Gastroesophageal sphincter (tissue), 4 donors: ENCODE measurements around the gene LMCD1. TPM values are rescaled to one million over a fixed set of nuclear protein-coding genes. Genes with fewer than 3 reads are reported as not detected.

Experiments
- ATAC-seq: fragments of 150-250 bp; one replicate; pipeline ENCODE4 v1.9.1; 2016; ENCODE audit warnings: mild to moderate bottlenecking, moderate library complexity
- H3K27ac ChIP-seq, 4 donors: fragments of 200-600 bp; sonication (generic) in 3 of 4; 1 replicate in 3 of 4; 2 replicates in 1 of 4; pipeline ENCODE4 v1.5.1; 2016 to 2019
- H3K27me3 ChIP-seq: fragments of 200-600 bp; sonication (generic); one replicate; pipeline ENCODE4 v1.5.1; 2019
- H3K36me3 ChIP-seq, 2 donors: fragments of 200-600 bp; sonication (generic); one replicate each; pipeline ENCODE4 v1.5.1; 2019; ENCODE audit warnings: control low read depth in 1 of 2
- H3K4me1 ChIP-seq, 3 donors: fragments of 200-600 bp; sonication (generic); 1 replicate in 2 of 3; 2 replicates in 1 of 3; pipeline ENCODE4 v1.5.1; 2016 to 2019; ENCODE audit warnings: control low read depth in 2 of 3
- H3K4me3 ChIP-seq, 2 donors: fragments of 200-600 bp; sonication (generic); one replicate each; pipeline ENCODE4 v1.5.1; 2019; ENCODE audit warnings: mild to moderate bottlenecking in 1 of 2, moderate library complexity in 1 of 2
- H3K9me3 ChIP-seq, 3 donors: fragments of 200-600 bp; sonication (generic); one replicate each; pipeline ENCODE4 v1.5.1; 2017 to 2019; ENCODE audit warnings: control low read depth in 2 of 3
- CTCF ChIP-seq, 4 experiments: fragments of 200-600 bp in 2 of 4; fragments of 450-650 bp in 2 of 4; sonication (generic) in 1 of 4; IDR thresholded peaks; one replicate each; pipeline ENCODE4 v1.5.1; 2017 to 2019; ENCODE audit warnings: antibody characterized with exemption in 4 of 4, mild to moderate bottlenecking in 2 of 4, moderate library complexity in 2 of 4
- EP300 ChIP-seq: sonication (generic); formaldehyde crosslinking; IDR thresholded peaks from one replicate; pipeline ENCODE4 v1.6.1; 2017; ENCODE audit warnings: antibody characterized with exemption, mild to moderate bottlenecking
- POLR2A ChIP-seq, 2 donors: fragments of 450-650 bp; IDR thresholded peaks; one replicate each; pipeline ENCODE4 v1.6.1; 2017; ENCODE audit warnings: antibody characterized with exemption in 2 of 2, mild to moderate bottlenecking in 2 of 2, moderate library complexity in 1 of 2
- POLR2AphosphoS5 ChIP-seq: sonication (generic); formaldehyde crosslinking; IDR thresholded peaks from one replicate; pipeline ENCODE4 v1.6.1; 2017; ENCODE audit warnings: antibody characterized with exemption
- WGBS, 2 donors: methylation state at CpG; one replicate each; pipeline ENCODE4 v1.1.5; 2018; ENCODE audit warnings: low coverage in 1 of 2; 5-methylcytosine and 5-hydroxymethylcytosine counted together
- total RNA-seq, 4 donors: library from RNA; depleted of rRNA; stranded (reverse); fragments of >200 nt; gene quantifications; one replicate each; pipeline ENCODE4 v1.1.0, GENCODE V29; 2016

The LMCD1 gene
- total RNA-seq, 4 donors from 2014 or later: 17.6 to 318 (median 136) TPM

DNA sequence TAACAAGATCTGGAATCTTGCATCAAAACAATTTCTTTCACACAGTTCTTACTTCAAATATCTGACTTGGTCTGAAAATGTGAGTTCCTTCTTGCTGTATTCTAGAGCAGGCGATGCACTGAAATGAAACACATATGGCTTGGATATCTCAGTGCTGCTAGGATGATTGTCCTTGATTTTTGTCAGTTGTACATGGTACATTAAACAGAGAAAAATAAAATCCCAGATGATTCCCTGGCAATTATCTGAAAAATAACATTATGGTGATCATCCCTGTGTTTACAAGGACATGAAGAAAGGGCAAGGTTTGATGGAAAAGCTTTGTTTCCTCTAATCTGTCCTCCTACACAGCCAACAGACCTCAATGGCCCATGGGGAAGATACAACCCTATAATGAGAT lies 10.6 kb downstream of the LMCD1 start:
- Histone ChIP-seq H3K36me3 (no peaks in the 10 kb centered on the region), H3K4me3 (no peak overlapping the region), H3K9me3 (no peaks in the 10 kb centered on the region), H3K27me3 (no peaks in the 10 kb centered on the region), H3K27ac (no peak overlapping the region), H3K4me1 (peaks cover 0 to 2% (median 0%) of the 10 kb centered on the region in 3 donors)
- no peak for TF ChIP-seq POLR2A (IDR thresholded peaks at IDR 0.05)
- TF ChIP-seq CTCF (IDR thresholded peaks at IDR 0.05): no peak
- TF ChIP-seq POLR2AphosphoS5: no peak
- no peak for TF ChIP-seq EP300
- no peak for ATAC-seq
- 82 to 100% methylated on average over 1 of the region's 1 CpG for WGBS, 2 donors

DNA sequence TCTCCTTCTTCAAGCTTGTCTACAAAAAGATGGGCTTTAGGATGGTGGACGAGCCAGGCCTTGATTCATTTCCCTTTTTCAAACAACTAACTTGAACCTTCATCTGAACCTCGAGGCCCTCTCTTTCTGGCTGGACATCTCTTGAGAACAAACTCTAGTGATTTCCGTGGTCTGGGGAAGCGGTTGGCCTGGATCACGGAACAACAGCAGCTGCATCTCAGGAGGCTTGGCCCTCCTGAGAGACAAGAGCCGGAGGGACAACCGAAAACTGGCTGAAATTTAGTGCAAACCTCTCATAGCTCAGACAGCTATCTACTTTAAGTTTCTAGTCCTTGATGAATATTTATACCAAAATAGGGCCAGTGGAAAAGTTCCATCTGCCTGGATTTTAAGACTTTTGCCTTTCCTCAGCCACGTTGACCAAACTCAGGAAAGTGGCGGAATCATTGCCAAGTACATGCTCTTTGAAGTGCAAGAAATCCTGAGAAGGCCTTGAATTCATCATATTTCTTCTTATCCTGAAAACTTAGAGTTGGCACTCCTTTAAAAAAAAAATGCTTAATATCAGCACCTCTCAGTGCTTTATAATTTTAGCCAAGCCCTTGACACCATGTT lies 14.5 kb downstream of the LMCD1 start:
- Histone ChIP-seq H3K4me3 (no peak overlapping the region), H3K4me1 (peaks cover 0 to 2% (median 0%) of the 10 kb centered on the region in 3 donors), H3K27ac (peak overlapping the region in 3 of 4 donors; percentile 16 to 41 (median 20)), H3K9me3 (no peaks in the 10 kb centered on the region), H3K36me3 (no peaks in the 10 kb centered on the region), H3K27me3 (no peaks in the 10 kb centered on the region)
- no peak for ATAC-seq
- no peak for TF ChIP-seq EP300
- no peak for TF ChIP-seq POLR2A (IDR thresholded peaks at IDR 0.05)
- TF ChIP-seq CTCF (IDR thresholded peaks at IDR 0.05): no peak
- TF ChIP-seq POLR2AphosphoS5: no peak
- 51 to 95% methylated on average over 7 to 9 of the region's 9 CpGs for WGBS, 2 donors

- Histone ChIP-seq H3K27ac (no peak overlapping the region), H3K36me3 (no peaks in the 10 kb centered on the region), H3K9me3 (no peaks in the 10 kb centered on the region), H3K4me3 (no peak overlapping the region), H3K27me3 (no peaks in the 10 kb centered on the region), H3K4me1 (peaks cover 0 to 2% (median 0%) of the 10 kb centered on the region in 3 donors)
- no peak for ATAC-seq
- TF ChIP-seq POLR2A (IDR thresholded peaks at IDR 0.05) (no peak), POLR2AphosphoS5 (no peak), EP300 (no peak)
- 55 to 72% methylated on average over 2 of the region's 2 CpGs for WGBS, 2 donors
Observed at GRCh38 chr3:8516783-8517182, 15.2 kb downstream of the LMCD1 start.

DNA sequence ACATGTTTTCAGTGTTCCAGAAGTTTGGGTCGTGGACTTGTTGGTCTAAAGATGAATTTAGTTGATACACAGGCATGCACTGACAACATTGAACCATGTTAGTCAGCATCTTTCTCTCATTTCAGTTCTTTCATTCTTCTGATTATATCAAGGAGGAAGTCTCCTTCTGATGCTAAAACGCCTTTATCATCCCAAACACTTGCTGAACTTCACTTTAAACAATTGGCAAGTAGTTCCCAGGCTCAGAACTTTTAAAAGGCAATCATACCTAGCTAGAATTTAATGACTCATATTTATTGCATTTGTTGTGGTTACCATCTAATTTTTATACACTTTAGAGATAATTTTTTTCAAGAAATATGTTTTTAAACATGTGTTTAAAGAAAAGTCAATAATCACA lies 15.9 kb downstream of the LMCD1 start:
- Histone ChIP-seq H3K27me3 (no peaks in the 10 kb centered on the region), H3K4me1 (peaks cover 0 to 2% (median 0%) of the 10 kb centered on the region in 3 donors), H3K27ac (no peak overlapping the region), H3K9me3 (no peaks in the 10 kb centered on the region), H3K4me3 (no peak overlapping the region), H3K36me3 (peaks cover 0 to 4% of the 10 kb centered on the region in 2 donors)
- no peak for ATAC-seq
- TF ChIP-seq POLR2AphosphoS5: no peak
- WGBS, 2 donors: 69 to 92% methylated on average over 2 of the region's 2 CpGs

GRCh38 chr3:8518138-8518537 lies 16.5 kb downstream of the LMCD1 start:
- Histone ChIP-seq H3K4me3 (no peak overlapping the region), H3K27me3 (no peaks in the 10 kb centered on the region), H3K4me1 (peaks cover 0 to 2% (median 0%) of the 10 kb centered on the region in 3 donors), H3K9me3 (no peaks in the 10 kb centered on the region), H3K27ac (no peak overlapping the region), H3K36me3 (peaks cover 0 to 4% of the 10 kb centered on the region in 2 donors)
- ATAC-seq: no peak
- WGBS, 2 donors: 94% methylated on average over 2 of the region's 2 CpGs
- TF ChIP-seq CTCF (IDR thresholded peaks at IDR 0.05) (no peak), POLR2A (IDR thresholded peaks at IDR 0.05) (no peak), EP300 (no peak), POLR2AphosphoS5 (no peak)

DNA sequence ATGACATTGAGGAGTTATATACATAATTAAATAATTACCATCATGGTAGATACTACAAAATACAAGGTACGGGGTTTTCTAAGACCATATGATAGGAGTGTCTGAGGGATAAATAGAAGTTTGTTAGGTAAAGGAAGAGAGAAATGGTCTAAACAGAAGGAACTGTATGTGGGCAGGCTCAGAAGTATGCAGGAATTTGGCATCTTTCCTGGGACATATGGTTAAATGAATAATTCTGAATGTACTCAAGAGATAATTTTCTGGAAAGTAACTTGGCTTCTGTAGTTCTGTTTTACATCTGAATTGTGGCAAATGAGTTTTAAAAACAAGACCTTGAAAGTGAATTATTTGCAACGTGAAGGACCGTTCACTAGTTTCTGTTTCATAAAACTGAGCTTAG lies 17.5 kb downstream of the LMCD1 start:
- Histone ChIP-seq H3K9me3 (no peaks in the 10 kb centered on the region), H3K4me1 (peaks cover 0 to 2% (median 0%) of the 10 kb centered on the region in 3 donors), H3K36me3 (peaks cover 0 to 4% of the 10 kb centered on the region in 2 donors), H3K27ac (no peak overlapping the region), H3K27me3 (no peaks in the 10 kb centered on the region), H3K4me3 (no peak overlapping the region)
- TF ChIP-seq POLR2AphosphoS5 (no peak), EP300 (no peak), POLR2A (IDR thresholded peaks at IDR 0.05) (no peak), CTCF (IDR thresholded peaks at IDR 0.05) (no peak)
- 52 to 59% methylated on average over 3 of the region's 3 CpGs for WGBS, 2 donors
- ATAC-seq: no peak
